Sigmoid colon (tissue), 7 donors: ENCODE measurements around the gene HHAT. TPM values are rescaled to one million over a fixed set of nuclear protein-coding genes. Genes with fewer than 3 reads are reported as not detected.

ENCODE experiments used
- DNase-seq: peaks from one replicate; pipeline ENCODE4 v3.0.0-alpha.2; 2019
- H3K27ac ChIP-seq, 4 donors: fragments of 200-600 bp; sonication (generic); one replicate each; pipeline ENCODE4 v1.5.1; 2016 to 2019; ENCODE audit warnings: mild to moderate bottlenecking in 1 of 4
- H3K27me3 ChIP-seq, 3 donors: fragments of 200-600 bp; sonication (generic); one replicate each; pipeline ENCODE4 v1.5.1; 2019; ENCODE audit warnings: mild to moderate bottlenecking in 1 of 3
- H3K36me3 ChIP-seq, 4 donors: fragments of 200-600 bp; sonication (generic); one replicate each; pipeline ENCODE4 v1.5.1; 2016 to 2019
- H3K4me1 ChIP-seq, 4 donors: fragments of 200-600 bp; sonication (generic); one replicate each; pipeline ENCODE4 v1.5.1; 2017 to 2019
- H3K4me3 ChIP-seq, 4 donors: fragments of 200-600 bp; sonication (generic); one replicate each; pipeline ENCODE4 v1.5.1; 2017 to 2019; ENCODE audit warnings: mild to moderate bottlenecking in 2 of 4, moderate library complexity in 1 of 4
- H3K9me3 ChIP-seq, 4 donors: fragments of 200-600 bp in 3 of 4; sonication (generic) in 3 of 4; one replicate each; pipeline versions ENCODE4 v1.5.1 to v1.6.1; 2013 to 2019
- EP300 ChIP-seq, 4 donors: sonication (generic); formaldehyde crosslinking; IDR thresholded peaks; one replicate each; pipeline ENCODE4 v1.6.1; 2017; ENCODE audit warnings: antibody characterized with exemption in 4 of 4
- POLR2A ChIP-seq, 2 donors: fragments of 450-650 bp; IDR thresholded peaks; one replicate each; pipeline ENCODE4 v1.6.1; 2016; ENCODE audit warnings: antibody characterized with exemption in 2 of 2, mild to moderate bottlenecking in 2 of 2, moderate library complexity in 2 of 2
- POLR2AphosphoS5 ChIP-seq, 4 donors: sonication (generic); formaldehyde crosslinking; IDR thresholded peaks; one replicate each; pipeline ENCODE4 v1.6.1; 2017; ENCODE audit warnings: antibody characterized with exemption in 4 of 4
- WGBS, 2 donors: extraction: QIAGEN DNeasy Blood & Tissue Kit; methylation state at CpG; one replicate each; pipeline ENCODE4 v1.1.7; 2013; 5-methylcytosine and 5-hydroxymethylcytosine counted together
- intact Hi-C: fragments of 100-400 bp; cut with DNase I; formaldehyde crosslinking; loops from one replicate; pipeline ENCODE4 v1.15.1; 2023
- polyA plus RNA-seq, 3 donors: library from polyadenylated mRNA; stranded (reverse); fragments of 200-250 nt; gene quantifications; one replicate each; pipeline ENCODE4 v1.2.3, GENCODE V29; 2013
- total RNA-seq, 4 donors: library from RNA; depleted of rRNA; stranded (reverse); fragments of >200 nt; gene quantifications; one replicate each; pipeline ENCODE4 v1.1.0, GENCODE V29; 2016
- TF ChIP-seq, protein P1 (sequence below), 4 experiments: fragments of 450-650 bp in 3 of 4; fragments of 200-600 bp in 1 of 4; IDR thresholded peaks; one replicate each; pipeline ENCODE4 v1.5.1; 2016 to 2019; ENCODE audit warnings: antibody characterized with exemption in 4 of 4, mild to moderate bottlenecking in 3 of 4, moderate library complexity in 2 of 4
- donor health status: healthy with polysubstance abuse.
- donor health status: Bipolar disorder and iron deficiency.
- donor health status: healthy.

The HHAT gene
- total and polyA plus RNA-seq, 7 donors: 0.46 to 6.4 (median 2.1) TPM

DNA sequence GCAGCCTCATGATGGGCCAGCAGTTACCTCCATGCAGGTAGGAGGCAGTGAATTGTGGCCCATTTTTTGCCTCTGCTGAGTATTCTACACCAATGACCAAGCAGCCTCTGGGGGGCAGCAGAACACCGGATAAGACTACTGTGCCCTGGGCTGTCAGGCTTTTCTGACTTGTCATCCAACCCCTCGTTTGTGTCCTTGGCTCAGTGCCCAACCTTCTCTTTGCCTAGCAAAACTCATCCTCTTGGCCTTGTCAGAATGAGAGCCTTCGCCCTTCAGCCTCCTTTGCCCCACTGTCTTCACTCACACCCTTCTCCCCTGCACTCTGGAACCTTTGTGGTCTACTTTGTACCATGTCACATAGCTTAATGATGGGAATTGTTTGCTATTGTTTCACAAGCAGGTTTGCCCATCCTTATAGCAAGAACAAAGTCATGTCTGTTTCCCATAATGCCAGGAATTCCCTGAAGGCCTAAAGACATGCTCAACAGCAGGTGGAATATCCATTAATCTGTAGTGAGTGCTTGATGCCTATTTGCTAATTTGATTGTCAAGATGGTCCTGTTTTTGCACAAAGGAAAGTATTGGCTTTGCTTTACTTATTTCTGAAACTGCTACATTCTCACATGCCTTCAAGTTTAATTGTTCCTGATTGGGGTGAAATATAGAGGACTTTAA is 255.9 kb downstream of the HHAT start:
- no peaks in the 10 kb centered on the region for H3K9me3 ChIP-seq
- 7 to 14% methylated on average over 3 of the region's 3 CpGs for WGBS, 2 donors
- TF ChIP-seq EP300 (IDR thresholded peaks at IDR 0.05): no peak
- no peak for TF ChIP-seq POLR2A (IDR thresholded peaks at IDR 0.05)
- TF ChIP-seq, protein P1, sequence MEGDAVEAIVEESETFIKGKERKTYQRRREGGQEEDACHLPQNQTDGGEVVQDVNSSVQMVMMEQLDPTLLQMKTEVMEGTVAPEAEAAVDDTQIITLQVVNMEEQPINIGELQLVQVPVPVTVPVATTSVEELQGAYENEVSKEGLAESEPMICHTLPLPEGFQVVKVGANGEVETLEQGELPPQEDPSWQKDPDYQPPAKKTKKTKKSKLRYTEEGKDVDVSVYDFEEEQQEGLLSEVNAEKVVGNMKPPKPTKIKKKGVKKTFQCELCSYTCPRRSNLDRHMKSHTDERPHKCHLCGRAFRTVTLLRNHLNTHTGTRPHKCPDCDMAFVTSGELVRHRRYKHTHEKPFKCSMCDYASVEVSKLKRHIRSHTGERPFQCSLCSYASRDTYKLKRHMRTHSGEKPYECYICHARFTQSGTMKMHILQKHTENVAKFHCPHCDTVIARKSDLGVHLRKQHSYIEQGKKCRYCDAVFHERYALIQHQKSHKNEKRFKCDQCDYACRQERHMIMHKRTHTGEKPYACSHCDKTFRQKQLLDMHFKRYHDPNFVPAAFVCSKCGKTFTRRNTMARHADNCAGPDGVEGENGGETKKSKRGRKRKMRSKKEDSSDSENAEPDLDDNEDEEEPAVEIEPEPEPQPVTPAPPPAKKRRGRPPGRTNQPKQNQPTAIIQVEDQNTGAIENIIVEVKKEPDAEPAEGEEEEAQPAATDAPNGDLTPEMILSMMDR (IDR thresholded peaks at IDR 0.05): peak in 3 of 4 experiments; percentile 19 to 52 (median 41)
- TF ChIP-seq POLR2AphosphoS5 (IDR thresholded peaks at IDR 0.05): no peak
- peak; percentile 80 for DNase-seq
- no peaks in the 10 kb centered on the region for H3K36me3 ChIP-seq
- intact Hi-C loops: loop anchor here (1.0 kb wide), 1 partner anchor 550 kb away; the partner anchor contains the start of gene KCNH1
- no peaks in the 10 kb centered on the region for H3K27me3 ChIP-seq
- H3K4me3 ChIP-seq: no peak overlapping the region
- H3K27ac ChIP-seq: no peak overlapping the region
- peaks cover 0 to 18% (median 9%) of the 10 kb centered on the region in 4 donors for H3K4me1 ChIP-seq

GRCh38 chr1:210586771-210587170 is 258.1 kb downstream of the HHAT start:
- intact Hi-C loops: no loop called here
- Histone ChIP-seq H3K27me3 (no peaks in the 10 kb centered on the region), H3K4me1 (peaks cover 0 to 18% (median 9%) of the 10 kb centered on the region in 4 donors), H3K27ac (peak overlapping the region in 2 of 4 donors; percentile 32 to 35), H3K36me3 (no peaks in the 10 kb centered on the region), H3K9me3 (no peaks in the 10 kb centered on the region), H3K4me3 (no peak overlapping the region)
- 75 to 80% methylated on average over 4 of the region's 4 CpGs for WGBS, 2 donors
- TF ChIP-seq EP300 (IDR thresholded peaks at IDR 0.05): no peak
- TF ChIP-seq, protein P1 (IDR thresholded peaks at IDR 0.05): no peak
- TF ChIP-seq POLR2AphosphoS5 (IDR thresholded peaks at IDR 0.05): no peak
- no peak for TF ChIP-seq POLR2A (IDR thresholded peaks at IDR 0.05)
- no peak for DNase-seq

- no peaks in the 10 kb centered on the region for H3K9me3 ChIP-seq
- no peak for DNase-seq
- no peaks in the 10 kb centered on the region for H3K36me3 ChIP-seq
- no peak overlapping the region for H3K4me3 ChIP-seq
- H3K27me3 ChIP-seq: no peaks in the 10 kb centered on the region
- TF ChIP-seq, protein P1 (IDR thresholded peaks at IDR 0.05): no peak
- TF ChIP-seq POLR2AphosphoS5 (IDR thresholded peaks at IDR 0.05) (no peak), POLR2A (IDR thresholded peaks at IDR 0.05) (no peak), EP300 (IDR thresholded peaks at IDR 0.05) (no peak)
- peaks cover 0 to 18% (median 9%) of the 10 kb centered on the region in 4 donors for H3K4me1 ChIP-seq
- 93 to 95% methylated on average over 4 of the region's 4 CpGs for WGBS, 2 donors
- intact Hi-C loops: no loop called here
- H3K27ac ChIP-seq: peak overlapping the region in 2 of 4 donors; percentile 31 to 35
Observed at GRCh38 chr1:210587566-210587965, 258.9 kb downstream of the HHAT start.

GRCh38 chr1:210588357-210588756 is 259.7 kb downstream of the HHAT start:
- TF ChIP-seq, protein P1 (IDR thresholded peaks at IDR 0.05): no peak
- TF ChIP-seq POLR2A (IDR thresholded peaks at IDR 0.05) (no peak), EP300 (IDR thresholded peaks at IDR 0.05) (no peak), POLR2AphosphoS5 (IDR thresholded peaks at IDR 0.05) (no peak)
- no peaks in the 10 kb centered on the region for H3K36me3 ChIP-seq
- intact Hi-C loops: no loop called here
- peaks cover 0 to 18% (median 9%) of the 10 kb centered on the region in 4 donors for H3K4me1 ChIP-seq
- H3K27me3 ChIP-seq: no peaks in the 10 kb centered on the region
- H3K4me3 ChIP-seq: no peak overlapping the region
- WGBS, 2 donors: 92 to 98% methylated on average over 3 of the region's 3 CpGs
- H3K27ac ChIP-seq: no peak overlapping the region
- no peaks in the 10 kb centered on the region for H3K9me3 ChIP-seq
- no peak for DNase-seq
